HEK293 (cell line): Measurements from ENCODE around the gene FOSL1.

Experiments used
- CTCF ChIP-seq: fragments of 450-650 bp; formaldehyde crosslinking; IDR thresholded peaks from 2 replicates; pipeline ENCODE4 v1.5.1; 2016; ENCODE audit warnings: missing biosample characterization, missing genetic modification characterization
- KLF9 ChIP-seq: fragments of 450-650 bp; formaldehyde crosslinking; IDR thresholded peaks from 2 replicates; pipeline ENCODE4 v1.5.1; 2016; ENCODE audit warnings: missing biosample characterization, missing genetic modification characterization, low read depth
- TCF7L2 ChIP-seq: IDR thresholded peaks from 2 replicates; pipeline ENCODE4 v1.6.1; 2011; ENCODE audit warnings: low read depth, mild to moderate bottlenecking, inconsistent platforms, low read length, moderate library complexity, borderline replicate concordance
- YY1 ChIP-seq: fragments of 450-650 bp; formaldehyde crosslinking; IDR thresholded peaks from 2 replicates; pipeline ENCODE4 v1.5.1; 2018; ENCODE audit warnings: missing biosample characterization, missing genetic modification characterization
- ZNF610 ChIP-seq: fragments of 450-650 bp; formaldehyde crosslinking; IDR thresholded peaks from 2 replicates; pipeline ENCODE4 v1.5.1; 2016; ENCODE audit warnings: missing biosample characterization, missing genetic modification characterization, borderline replicate concordance
- ZNF621 ChIP-seq: fragments of 450-650 bp; formaldehyde crosslinking; IDR thresholded peaks from 2 replicates; pipeline ENCODE4 v1.5.1; 2017; ENCODE audit warnings: missing biosample characterization, missing genetic modification characterization
- ZNF639 ChIP-seq: fragments of 450-650 bp; formaldehyde crosslinking; IDR thresholded peaks from 2 replicates; pipeline ENCODE4 v1.5.1; 2016; ENCODE audit warnings: missing biosample characterization, missing genetic modification characterization
- ZNF791 ChIP-seq: fragments of 450-650 bp; formaldehyde crosslinking; IDR thresholded peaks from 2 replicates; pipeline ENCODE4 v1.5.1; 2016; ENCODE audit warnings: missing biosample characterization, missing genetic modification characterization

GRCh38 chr11:65915821-65916251 is 15.6 kb upstream of the FOSL1 start:
- TF ChIP-seq CTCF (no peak), ZNF621 (tag by site-specific recombination) (no peak), ZNF639 (peak; percentile 76; the same call in 1 of the 2 replicates), YY1 (tag by site-specific recombination) (no peak), TCF7L2 (no peak), ZNF610 (tag by site-specific recombination) (no peak), KLF9 (tag by site-specific recombination) (no peak), ZNF791 (tag by site-specific recombination) (no peak)
